ENCODE measurements around the gene TM4SF5. TPM values are rescaled to one million over a fixed set of nuclear protein-coding genes. Genes with fewer than 3 reads are reported as not detected.

Gene TM4SF5
- total RNA-seq, 2 donors from 2014 or later = 1.8 to 2.0 TPM

GRCh38 chr17:4806456-4806776 is 34.7 kb downstream of the TM4SF5 start:
- peaks cover 0 to 2% of the 10 kb centered on the region in 2 donors for H3K36me3 ChIP-seq (replicated peaks in 1 of 2; ENCODE audit: insufficient read depth in 1 of 2, low read depth in 2 of 2)
- no peaks in the 10 kb centered on the region for H3K9me3 ChIP-seq
- WGBS, 2 donors = 2 to 3% methylated on average over 6 to 16 of the region's 16 CpGs
- ATAC-seq = peak; percentile 10
- peak in 3 of 4 donors; percentile 6 to 25 (median 17) for DNase-seq
- H3K27ac ChIP-seq = peak overlapping the region in 3 of 4 donors; percentile 1 to 84 (median 78)
- H3K27me3 ChIP-seq = no peaks in the 10 kb centered on the region
- TF ChIP-seq POLR2A (IDR thresholded peaks at IDR 0.05) (no peak), CTCF (IDR thresholded peaks at IDR 0.05) (no peak)
- peaks cover 20% of the 10 kb centered on the region for H3K4me1 ChIP-seq
- H3K4me3 ChIP-seq = peak overlapping the region in 1 of 2 donors; percentile 78
- intact Hi-C loops (cut with DNase I) = no loop called here

GRCh38 chr17:4806777-4807604 is 35.3 kb downstream of the TM4SF5 start, which contains the start of gene PLD2:
PLD2 (plus strand) TSS chr17:4807152; CDS start chr17:4807773, 621 bp downstream.
- H3K36me3 ChIP-seq (replicated peaks in 1 of 2; ENCODE audit: insufficient read depth in 1 of 2, low read depth in 2 of 2) = peaks cover 0 to 2% of the 10 kb centered on the region in 2 donors
- ATAC-seq (peak; percentile 98), DNase-seq (peak; percentile 85 to 94 (median 90))
- intact Hi-C loops (cut with DNase I) = no loop called here
- peak; percentile 34 to 62 (median 57) for TF ChIP-seq POLR2A (IDR thresholded peaks at IDR 0.05)
- peak in 1 of 7 experiments; percentile 14 for TF ChIP-seq CTCF (IDR thresholded peaks at IDR 0.05)
- H3K9me3 ChIP-seq = no peaks in the 10 kb centered on the region
- peak within 1 kb of the TSS; percentile 1 to 84 (median 70) for H3K27ac ChIP-seq
- H3K27me3 ChIP-seq = no peaks in the 10 kb centered on the region
- peaks cover 20% of the 10 kb centered on the region for H3K4me1 ChIP-seq
- 0% methylated on average over 68 of the region's 106 CpGs; no CpG with 5 or more reads in 1 of the 2 donors for WGBS, 2 donors
- H3K4me3 ChIP-seq = peak within 1 kb of the TSS; percentile 78 to 93

- peaks cover 0 to 2% of the 10 kb centered on the region in 2 donors for H3K36me3 ChIP-seq (replicated peaks in 1 of 2; ENCODE audit: insufficient read depth in 1 of 2, low read depth in 2 of 2)
- peaks cover 20% of the 10 kb centered on the region for H3K4me1 ChIP-seq
- no peaks in the 10 kb centered on the region for H3K9me3 ChIP-seq
- intact Hi-C loops (cut with DNase I) = no loop called here
- ATAC-seq (no peak), DNase-seq (peak in 2 of 4 donors; percentile 7 to 31)
- WGBS, 2 donors = 20 to 23% methylated on average over 22 to 32 of the region's 32 CpGs
- TF ChIP-seq POLR2A (IDR thresholded peaks at IDR 0.05) (no peak), CTCF (IDR thresholded peaks at IDR 0.05) (no peak)
- H3K4me3 ChIP-seq = peak overlapping the region; percentile 78 to 93
- H3K27ac ChIP-seq = peak overlapping the region in 3 of 4 donors; percentile 55 to 84 (median 62)
- H3K27me3 ChIP-seq = no peaks in the 10 kb centered on the region
Observed at GRCh38 chr17:4807605-4808377, 36.1 kb downstream of the TM4SF5 start.

- H3K9me3 ChIP-seq = no peaks in the 10 kb centered on the region
- H3K36me3 ChIP-seq (replicated peaks in 1 of 2; ENCODE audit: insufficient read depth in 1 of 2, low read depth in 2 of 2) = peaks cover 0 to 2% of the 10 kb centered on the region in 2 donors
- peaks cover 20% of the 10 kb centered on the region for H3K4me1 ChIP-seq
- no peaks in the 10 kb centered on the region for H3K27me3 ChIP-seq
- intact Hi-C loops (cut with DNase I) = no loop called here
- WGBS, 2 donors = 22 to 23% methylated on average over 6 of the region's 6 CpGs
- ATAC-seq = peak; percentile 23
- no peak for TF ChIP-seq POLR2A (IDR thresholded peaks at IDR 0.05)
- TF ChIP-seq CTCF (IDR thresholded peaks at IDR 0.05) = no peak
- peak overlapping the region in 3 of 4 donors; percentile 10 to 55 (median 38) for H3K27ac ChIP-seq
- no peak overlapping the region for H3K4me3 ChIP-seq
- peak; percentile 71 to 83 (median 73) for DNase-seq
Observed at GRCh38 chr17:4808378-4808767, 36.7 kb downstream of the TM4SF5 start.
